NAMALWA (cell line): Measurements from ENCODE around the gene ATP8B3.
A peak's percentile ranks its signal among the peaks of the same experiment; 100 is the strongest.

Experiments
- DNase-seq: peaks from one replicate; pipeline ENCODE4 v3.0.0-alpha.2; 2015; ENCODE audit warnings: low spot score

ATP8B3 gene

DNA sequence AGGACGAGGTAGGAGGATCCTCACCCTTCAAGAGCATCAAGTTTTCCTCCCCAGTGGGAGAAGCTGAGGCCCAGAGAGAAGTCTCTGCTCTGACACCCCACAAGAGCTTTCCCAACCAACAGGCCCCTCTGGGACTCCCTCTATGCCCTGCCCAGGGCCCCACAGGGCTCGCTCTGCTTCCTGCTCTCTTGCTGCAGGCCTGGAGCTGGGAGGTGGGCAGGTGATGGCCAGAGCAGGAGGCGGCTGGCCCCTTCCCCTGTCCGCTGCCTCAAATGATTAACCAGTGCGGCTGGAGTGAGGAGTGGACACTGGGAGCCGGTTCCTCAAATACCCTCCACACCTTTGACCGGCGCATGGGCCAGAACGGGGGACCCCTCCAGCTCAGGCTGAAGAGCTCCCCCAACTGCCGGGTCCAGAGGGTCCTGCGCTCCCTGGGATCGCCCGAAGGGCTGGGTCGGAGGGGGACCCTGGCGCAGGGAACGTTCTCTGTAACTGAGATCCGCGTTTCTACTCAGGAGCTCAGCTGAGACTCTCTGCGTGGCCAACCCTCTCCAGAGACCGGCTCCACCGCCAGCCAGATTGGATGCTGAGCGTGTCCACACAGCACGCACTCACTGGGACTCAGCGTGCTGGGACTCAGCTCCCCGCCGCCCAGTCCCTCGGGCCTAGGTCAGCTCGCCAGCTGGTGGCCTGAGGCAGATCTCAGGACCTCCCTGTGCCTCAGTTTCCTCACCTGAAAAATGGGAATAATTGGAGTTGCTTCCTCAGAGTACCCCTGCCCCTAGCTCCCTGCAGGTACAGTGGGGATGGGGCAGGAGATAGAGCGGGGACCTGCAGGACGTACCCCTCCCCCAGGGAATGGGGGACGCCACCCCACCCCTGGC is 65.4 kb downstream of the ATP8B3 start:
- peak; percentile 43 for DNase-seq

DNA sequence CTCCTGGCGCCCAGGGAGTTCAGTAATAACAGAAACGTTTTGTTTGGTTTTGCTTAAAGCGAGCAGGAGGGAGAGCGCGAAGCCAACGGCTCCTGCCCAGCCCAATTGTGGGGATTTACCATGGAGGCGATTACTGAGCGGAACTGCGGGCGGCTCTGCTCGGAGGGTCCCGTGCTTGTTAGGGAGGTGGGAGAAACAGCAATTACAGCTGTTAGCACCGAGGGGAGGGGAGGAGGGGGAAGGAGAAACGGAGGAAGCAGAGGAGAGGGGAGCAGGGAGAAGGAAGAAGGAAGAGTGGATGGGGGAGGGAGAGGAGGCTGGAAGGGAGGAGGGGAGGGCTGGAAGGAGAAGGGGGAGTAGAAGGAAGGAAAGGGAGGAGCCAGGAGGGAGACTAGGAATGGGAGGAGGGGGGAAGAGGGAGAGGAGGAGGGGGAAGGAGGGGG is 66.5 kb downstream of the ATP8B3 start:
- DNase-seq = no peak

DNA sequence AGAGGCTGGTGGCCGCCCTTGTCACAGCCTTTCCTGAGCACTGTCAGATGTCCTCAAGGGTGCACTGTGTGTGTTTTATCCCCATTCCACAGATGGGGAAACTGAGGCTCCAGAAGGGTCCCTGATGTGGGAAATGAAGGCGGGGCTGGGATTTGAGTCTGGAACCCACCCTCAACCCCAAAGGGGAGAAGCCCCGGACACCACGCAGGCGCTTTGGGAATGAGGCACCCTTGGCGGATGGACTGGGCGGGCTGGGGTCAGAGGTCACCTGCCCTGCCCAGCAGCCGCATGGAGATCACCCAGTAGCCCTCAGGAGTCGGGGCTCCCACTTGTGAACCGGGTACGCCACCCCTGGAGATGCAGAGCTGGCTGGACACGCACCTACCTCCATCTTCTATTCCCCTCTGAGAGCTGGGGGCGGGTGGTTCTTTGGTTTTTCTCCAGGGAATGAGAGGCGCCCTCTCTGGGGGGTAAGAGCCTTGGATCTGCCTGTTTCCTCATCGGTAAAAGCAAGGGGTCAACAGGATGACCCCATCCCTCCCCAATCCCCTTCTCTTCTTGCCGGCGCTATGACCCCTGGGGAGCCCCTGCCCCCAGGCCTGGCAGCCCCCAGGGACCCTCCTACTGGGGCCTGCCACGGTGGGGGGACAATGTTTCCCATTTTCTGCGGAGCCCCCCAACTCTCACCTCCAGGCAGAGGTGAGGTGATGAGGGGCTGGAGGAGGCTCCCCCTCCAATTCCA is 67.1 kb downstream of the ATP8B3 start:
- DNase-seq = no peak

DNA sequence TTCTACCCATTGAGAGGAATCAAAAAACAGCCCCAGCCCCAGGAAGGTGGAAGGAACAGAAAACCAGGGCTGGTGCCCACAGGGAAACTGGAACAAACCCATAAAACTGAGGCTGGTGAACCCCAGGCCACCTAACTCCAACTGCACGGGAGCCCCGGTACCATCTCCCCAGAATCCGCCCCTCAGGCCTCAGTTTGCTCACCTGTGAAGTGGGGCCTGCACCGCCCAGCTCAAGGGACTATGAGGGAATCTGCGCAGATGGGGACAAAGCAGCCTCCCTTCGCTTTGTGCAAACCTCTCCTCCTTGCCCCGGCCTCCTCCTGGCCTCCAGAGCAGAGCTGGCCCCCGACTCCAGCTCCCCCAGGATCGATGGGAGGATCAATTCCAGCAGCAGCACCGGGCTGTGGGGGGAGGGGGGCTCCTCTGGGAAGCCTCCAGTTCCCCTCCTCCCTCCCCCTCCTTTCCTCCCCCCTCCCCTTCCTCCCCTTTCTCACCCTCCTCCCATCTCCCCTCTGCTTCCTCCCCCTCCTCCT is 67.9 kb downstream of the ATP8B3 start:
- no peak for DNase-seq

DNA sequence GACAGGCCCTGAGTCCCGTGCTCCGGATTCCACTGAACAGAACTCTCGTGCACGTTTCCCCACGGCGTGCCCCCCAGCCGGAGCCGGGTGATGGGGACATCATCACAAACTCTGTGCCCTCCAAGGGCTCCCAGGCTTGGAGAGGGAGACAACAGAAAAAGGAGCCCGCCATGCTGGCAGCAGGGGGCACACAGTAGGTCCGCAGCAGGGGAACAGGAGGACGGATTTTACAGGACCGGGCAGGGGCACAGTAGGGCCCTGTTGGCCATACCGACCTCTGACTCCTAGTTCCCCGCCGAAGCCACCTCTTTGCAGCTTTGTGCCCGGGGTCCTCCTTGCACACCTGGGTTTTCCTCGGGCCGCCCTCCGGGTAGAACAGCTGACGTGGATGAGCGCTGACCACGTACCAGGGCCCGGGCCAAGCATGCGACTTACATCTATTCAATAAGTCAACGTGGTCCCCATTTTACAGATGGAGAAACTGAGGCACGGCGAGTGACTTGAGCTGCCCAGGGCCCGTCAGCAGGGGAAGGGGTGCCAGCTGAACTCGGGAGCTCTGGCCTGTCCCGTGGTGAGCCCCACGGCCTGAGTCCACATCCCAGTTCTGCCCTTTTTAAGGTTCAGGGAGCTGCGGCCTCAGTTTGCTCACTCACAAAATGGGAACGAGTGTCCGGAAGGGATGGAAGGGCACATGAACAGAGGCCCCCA is 68.9 kb downstream of the ATP8B3 start:
- no peak for DNase-seq

DNA sequence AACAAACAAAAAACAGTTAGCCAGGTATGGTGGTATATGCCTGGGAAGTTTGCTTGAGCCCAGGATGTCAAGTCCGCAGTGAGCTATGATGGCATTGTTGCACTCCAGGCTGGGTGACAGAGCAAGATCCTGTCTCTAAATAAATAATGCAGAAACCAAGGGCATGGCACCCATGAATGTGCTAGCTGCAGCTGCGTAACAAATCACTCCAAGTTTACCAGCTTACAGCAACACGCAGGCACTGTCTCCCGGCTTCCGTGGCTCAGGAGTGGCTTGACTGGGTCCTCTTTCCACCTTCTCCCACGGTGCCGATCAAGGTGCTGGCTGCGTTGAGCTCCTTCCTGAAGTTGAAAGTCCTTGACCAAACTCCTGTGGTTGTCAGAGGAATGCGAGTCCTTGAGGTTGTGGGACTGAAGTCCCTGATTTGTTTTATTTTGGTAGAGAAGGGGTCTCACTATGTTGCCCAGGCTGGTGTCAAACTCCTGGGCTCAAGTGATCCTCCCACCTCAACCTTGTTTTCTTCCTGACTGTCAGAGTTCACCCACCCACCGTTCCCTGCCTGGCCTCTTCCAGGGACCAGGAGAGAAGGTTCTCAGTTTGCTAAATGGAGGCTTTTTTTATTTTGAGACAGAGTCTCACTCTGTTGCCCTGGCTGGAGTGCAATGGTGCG is 72.0 kb downstream of the ATP8B3 start:
- no peak for DNase-seq

DNA sequence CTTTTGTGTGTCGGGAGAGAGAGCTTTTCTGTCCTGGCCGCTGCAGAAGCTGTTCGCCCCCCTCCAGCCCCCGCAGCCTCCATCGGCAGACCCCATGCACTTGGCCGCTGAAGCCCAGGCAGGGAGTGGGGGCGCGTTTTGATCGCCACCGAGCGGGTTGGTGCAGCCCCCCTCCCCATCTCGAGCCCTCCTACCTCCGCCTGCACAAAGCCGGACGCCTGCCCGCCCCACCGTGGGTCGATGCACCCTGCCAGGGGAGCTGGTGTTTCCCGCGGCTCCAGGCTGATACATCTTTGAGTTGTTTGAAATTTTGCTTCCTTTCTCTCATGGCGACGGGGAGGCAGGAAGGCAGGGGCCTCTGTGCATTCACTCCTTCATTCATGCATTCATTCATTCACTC is 75.1 kb downstream of the ATP8B3 start:
- DNase-seq = no peak

DNA sequence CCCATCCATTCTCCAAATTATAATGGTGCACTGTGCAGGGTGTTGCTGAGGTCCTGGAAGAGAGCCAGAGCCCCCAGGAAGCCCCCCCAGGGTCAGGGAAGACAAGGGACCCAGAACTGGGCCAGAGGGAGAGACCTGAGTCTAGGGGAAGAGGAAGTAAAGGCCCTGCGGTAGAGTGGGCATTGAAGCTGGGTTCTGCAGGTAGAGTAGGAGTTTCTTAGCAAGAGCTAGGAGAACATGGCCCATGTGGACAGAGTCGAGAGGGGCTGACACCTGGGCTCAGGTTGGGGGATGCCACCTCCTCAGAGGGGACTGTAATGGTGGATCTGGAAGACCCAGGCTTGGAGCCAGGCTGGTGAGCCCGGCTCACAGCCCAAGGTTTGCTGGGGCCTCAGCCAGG is 75.8 kb downstream of the ATP8B3 start:
- no peak for DNase-seq

DNA sequence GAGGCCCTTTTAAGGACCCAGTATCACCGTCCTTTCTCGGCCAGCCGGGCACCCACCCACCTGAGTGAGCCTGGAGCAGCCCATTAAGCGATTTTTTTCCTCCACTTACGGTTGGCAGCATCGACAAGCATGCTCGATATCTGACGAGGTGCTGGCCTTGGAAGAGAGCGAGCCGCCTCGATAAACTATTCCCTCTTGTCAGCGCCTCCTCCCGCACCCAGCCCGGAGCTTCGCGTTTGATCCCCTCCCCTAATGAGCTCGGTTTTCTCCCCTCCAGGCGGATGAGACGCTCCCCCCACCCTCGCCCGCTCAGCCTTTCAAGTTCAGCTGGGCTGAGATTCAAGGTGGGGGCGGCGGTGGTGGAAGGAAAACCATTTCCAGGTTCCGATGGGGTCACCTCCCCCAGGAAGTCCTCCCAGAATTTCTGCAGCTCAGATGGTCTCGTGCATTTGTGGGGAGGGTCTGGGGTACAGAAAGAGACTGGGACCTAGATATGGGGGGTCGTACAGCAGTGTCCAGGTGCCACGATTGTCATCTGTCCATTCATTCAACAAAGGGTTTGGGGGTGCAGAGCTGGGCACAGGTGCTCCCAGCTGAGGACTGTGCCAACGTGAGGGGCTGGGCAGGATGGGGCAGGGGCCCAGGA is 77.6 kb downstream of the ATP8B3 start:
- no peak for DNase-seq
